H9 (cell line): ENCODE measurements around the gene GARNL3. TPM values are rescaled to one million over a fixed set of nuclear protein-coding genes. Genes with fewer than 3 reads are reported as not detected.

Experiments
- DNase-seq: peaks from one replicate; pipeline ENCODE4 v3.0.0-alpha.2; 2017
- H2AFZ ChIP-seq: one replicate; pipeline ENCODE4 v1.6.1; 2013; ENCODE audit warnings: mild to moderate bottlenecking, low read length, control low read depth, moderate library complexity
- H2AK5ac ChIP-seq: 2 replicates; pipeline ENCODE4 v1.6.1; 2013; ENCODE audit warnings: low read length, control low read depth, mixed read lengths; ENCODE audit not compliant: insufficient read length
- H2BK120ac ChIP-seq: one replicate; pipeline ENCODE4 v1.6.1; 2013; ENCODE audit warnings: low read depth, mild to moderate bottlenecking, low read length, control low read depth, inconsistent platforms; ENCODE audit not compliant: poor library complexity, severe bottlenecking
- H2BK12ac ChIP-seq: 2 replicates; pipeline ENCODE4 v1.6.1; 2013; ENCODE audit warnings: low read length, control low read depth, mixed read lengths, low read depth; ENCODE audit not compliant: insufficient read length
- H2BK15ac ChIP-seq: 2 replicates; pipeline ENCODE4 v1.6.1; 2013; ENCODE audit warnings: low read depth, low read length, control low read depth
- H2BK20ac ChIP-seq: one replicate; pipeline ENCODE4 v1.6.1; 2013; ENCODE audit warnings: low read depth, mild to moderate bottlenecking, low read length, control low read depth, inconsistent platforms; ENCODE audit not compliant: poor library complexity, severe bottlenecking
- H2BK5ac ChIP-seq: 2 replicates; pipeline ENCODE4 v1.6.1; 2013; ENCODE audit warnings: low read length, control low read depth, mixed read lengths; ENCODE audit not compliant: insufficient read length
- H3K14ac ChIP-seq: 2 replicates; pipeline ENCODE4 v1.6.1; 2013; ENCODE audit warnings: low read length, control low read depth; ENCODE audit not compliant: insufficient read depth
- H3K18ac ChIP-seq: 2 replicates; pipeline ENCODE4 v1.6.1; 2013; ENCODE audit warnings: low read depth, mild to moderate bottlenecking, mixed read lengths, low read length, control low read depth; ENCODE audit not compliant: insufficient read length
- H3K23ac ChIP-seq: 2 replicates; pipeline ENCODE4 v1.6.1; 2013; ENCODE audit warnings: low read length, control low read depth, mixed read lengths, low read depth; ENCODE audit not compliant: insufficient read length
- H3K23me2 ChIP-seq: 2 replicates; pipeline ENCODE4 v1.6.1; 2013; ENCODE audit warnings: low read depth, mild to moderate bottlenecking, mixed read lengths, low read length, control low read depth; ENCODE audit not compliant: insufficient read length, poor library complexity, severe bottlenecking
- H3K27ac ChIP-seq: 2 replicates; pipeline ENCODE4 v1.5.1; 2013; ENCODE audit warnings: low read length, control low read depth, mixed read lengths, low read depth; ENCODE audit not compliant: insufficient read length
- H3K27me3 ChIP-seq: 2 replicates; pipeline ENCODE4 v1.6.1; 2013; ENCODE audit warnings: low read length, control low read depth, inconsistent platforms; ENCODE audit not compliant: insufficient read depth
- H3K4ac ChIP-seq: 2 replicates; pipeline ENCODE4 v1.6.1; 2013; ENCODE audit warnings: low read depth, mild to moderate bottlenecking, control low read depth, inconsistent platforms, low read length, moderate library complexity
- H3K4me1 ChIP-seq: 2 replicates; pipeline ENCODE4 v1.6.1; 2013; ENCODE audit warnings: low read length, control low read depth, inconsistent platforms; ENCODE audit not compliant: insufficient read depth
- H3K4me2 ChIP-seq: 2 replicates; pipeline ENCODE4 v1.6.1; 2013; ENCODE audit warnings: low read length, control low read depth, mixed read lengths; ENCODE audit not compliant: insufficient read length, insufficient read depth
- H3K56ac ChIP-seq: 2 replicates; pipeline ENCODE4 v1.6.1; 2013; ENCODE audit warnings: low read depth, mild to moderate bottlenecking, mixed read lengths, low read length, control low read depth; ENCODE audit not compliant: insufficient read length
- H3K79me1 ChIP-seq: 2 replicates; pipeline ENCODE4 v1.6.1; 2013; ENCODE audit warnings: low read depth, mild to moderate bottlenecking, moderate library complexity, low read length, control low read depth, inconsistent platforms; ENCODE audit not compliant: insufficient read depth, poor library complexity, severe bottlenecking
- H3K79me2 ChIP-seq: 2 replicates; pipeline ENCODE4 v1.6.1; 2013; ENCODE audit warnings: low read length, control low read depth, inconsistent platforms; ENCODE audit not compliant: insufficient read depth
- H3K9ac ChIP-seq: 2 replicates; pipeline ENCODE4 v1.6.1; 2013; ENCODE audit warnings: low read length, control low read depth, mixed read lengths; ENCODE audit not compliant: insufficient read length; ENCODE audit errors: extremely low read depth
- H3K9me3 ChIP-seq: one replicate; pipeline ENCODE4 v1.6.1; 2013; ENCODE audit warnings: low read depth, low read length, inconsistent platforms; ENCODE audit not compliant: control insufficient read depth
- H3T11ph ChIP-seq: one replicate; pipeline ENCODE4 v1.6.1; 2013; ENCODE audit warnings: mild to moderate bottlenecking, low read length, control low read depth, inconsistent platforms
- H4K20me1 ChIP-seq: one replicate; pipeline ENCODE4 v1.6.1; 2013; ENCODE audit not compliant: control insufficient read depth, insufficient read length, insufficient read depth
- H4K5ac ChIP-seq: 2 replicates; pipeline ENCODE4 v1.6.1; 2013; ENCODE audit warnings: low read depth, mild to moderate bottlenecking, mixed read lengths, low read length, control low read depth; ENCODE audit not compliant: insufficient read length
- H4K8ac ChIP-seq: replicated peaks from 2 replicates; pipeline ENCODE4 v1.6.1; 2013; ENCODE audit warnings: low read length, control low read depth, mixed read lengths, low read depth; ENCODE audit not compliant: insufficient read length
- H4K91ac ChIP-seq: 2 replicates; pipeline ENCODE4 v1.6.1; 2013; ENCODE audit warnings: low read depth, mild to moderate bottlenecking, moderate library complexity, mixed read lengths, low read length, control low read depth; ENCODE audit not compliant: insufficient read length
- H3K27ac Mint-ChIP-seq, 3 experiments: 2 replicates in 2 of 3; 3 replicates in 1 of 3; pipeline ENCODE4 v1.8.0; 2020 to 2021; ENCODE audit warnings: mixed read lengths in 3 of 3, mild to moderate bottlenecking in 1 of 3, moderate library complexity in 1 of 3
- H3K27me3 Mint-ChIP-seq: 2 replicates; pipeline ENCODE4 v1.8.0; 2021; ENCODE audit warnings: low read depth, mild to moderate bottlenecking, moderate library complexity, mixed read lengths
- H3K36me3 Mint-ChIP-seq, 3 experiments: 2 replicates in 2 of 3; 3 replicates in 1 of 3; pipeline ENCODE4 v1.8.0; 2020 to 2021; ENCODE audit warnings: low read depth in 3 of 3, mixed read lengths in 3 of 3; ENCODE audit not compliant: insufficient read depth in 1 of 3
- H3K4me1 Mint-ChIP-seq, 2 experiments: 2 replicates each; pipeline ENCODE4 v1.8.0; 2020; ENCODE audit warnings: mixed read lengths in 2 of 2
- H3K4me3 Mint-ChIP-seq, 2 experiments: 2 replicates in 1 of 2; 3 replicates in 1 of 2; pipeline ENCODE4 v1.8.0; 2020 to 2021; ENCODE audit warnings: mild to moderate bottlenecking in 2 of 2, mixed read lengths in 2 of 2, moderate library complexity in 1 of 2
- H3K9me3 Mint-ChIP-seq, 2 experiments: 2 replicates in 1 of 2; 3 replicates in 1 of 2; pipeline ENCODE4 v1.8.0; 2020; ENCODE audit warnings: mild to moderate bottlenecking in 2 of 2, mixed read lengths in 2 of 2, moderate library complexity in 1 of 2
- CTCF ChIP-seq: fragments of 200-600 bp; sonication (generic); conservative IDR thresholded peaks from 3 replicates; pipeline ENCODE4 v1.8.0; 2021; ENCODE audit warnings: antibody characterized with exemption, mild to moderate bottlenecking
- total RNA-seq: library from RNA; stranded (reverse); gene quantifications from 2 replicates; pipeline ENCODE4 v1.2.1, GENCODE V29; 2021

The GARNL3 gene
- total RNA-seq, 1 experiment from 2014 or later = 8.7 TPM

GRCh38 chr9:127262602-127263001 is 2.0 kb upstream of the GARNL3 start:
- Histone ChIP-seq H3T11ph (no peak overlapping the region), H4K91ac (no peak overlapping the region), H2BK20ac (no peak overlapping the region), H3K56ac (no peak overlapping the region), H3K23ac (no peak overlapping the region), H3K79me2 (no peaks in the 10 kb centered on the region), H2BK120ac (no peak overlapping the region), H3K23me2 (no peaks in the 10 kb centered on the region), H2BK15ac (no peak overlapping the region), H3K18ac (no peak overlapping the region), H3K9ac (no peak overlapping the region), H3K27me3 (no peaks in the 10 kb centered on the region), H3K4ac (no peak overlapping the region), H4K5ac (no peak overlapping the region), H2BK5ac (no peak overlapping the region), H3K9me3 (no peaks in the 10 kb centered on the region), H2BK12ac (no peak overlapping the region), H4K20me1 (no peaks in the 10 kb centered on the region), H3K4me2 (no peak overlapping the region), H2AFZ (no peak overlapping the region), H3K79me1 (no peaks in the 10 kb centered on the region), H3K4me1 (no peaks in the 10 kb centered on the region; the same call in 1 of the 2 replicates), H4K8ac (no peak overlapping the region), H3K14ac (no peak overlapping the region), H2AK5ac (no peak overlapping the region), H3K27ac (no peak overlapping the region)
- TF ChIP-seq CTCF = no peak
- Mint-ChIP-seq H3K36me3 (no peaks in the 10 kb centered on the region; a peak in 2 of 7 replicates), H3K9me3 (no peaks in the 10 kb centered on the region), H3K27ac (peak overlapping the region in 1 of 3 experiments; percentile 26; a peak in 1 of 7 replicates), H3K27me3 (no peaks in the 10 kb centered on the region), H3K4me1 (peaks cover 16 to 17% of the 10 kb centered on the region in 2 experiments), H3K4me3 (no peak overlapping the region)
- no peak for DNase-seq
